HL-60/S4 treated with phorbol 12-myristate 13-acetate at 8.2 ng/mL for 4 days and 3 days (cell line): ENCODE measurements around the gene LHX5.

Experiments
- in situ Hi-C: fragments of 300-500 bp; cut with MboI; formaldehyde crosslinking; loops from 2 replicates; pipeline ENCODE4 v1.15.0; 2022; ENCODE audit warnings: low sequenced_read_pairs

Gene LHX5

GRCh38 chr12:113466454-113467141 is 5.1 kb downstream of the LHX5 start:
- in situ Hi-C loops, result loop anchor here (10.0 kb wide), 1 partner anchor 448 kb away; no protein-coding TSS in a partner anchor

GRCh38 chr12:113465808-113466453 is 5.7 kb downstream of the LHX5 start:
- in situ Hi-C loops, result loop anchor here (10.0 kb wide), 1 partner anchor 449 kb away; no protein-coding TSS in a partner anchor

GRCh38 chr12:113464852-113465719 is 6.6 kb downstream of the LHX5 start:
- in situ Hi-C loops, result loop anchor here (10.0 kb wide), 1 partner anchor 450 kb away; no protein-coding TSS in a partner anchor

GRCh38 chr12:113464452-113464775 is 7.3 kb downstream of the LHX5 start:
- in situ Hi-C loops, result loop anchor here (10.0 kb wide), 1 partner anchor 450 kb away; no protein-coding TSS in a partner anchor

- in situ Hi-C loops, result loop anchor here (10.0 kb wide), 1 partner anchor 451 kb away; no protein-coding TSS in a partner anchor
Observed at GRCh38 chr12:113463746-113464451, 7.8 kb downstream of the LHX5 start.

GRCh38 chr12:113462998-113463745 is 8.5 kb downstream of the LHX5 start:
- in situ Hi-C loops, result loop anchor here (10.0 kb wide), 1 partner anchor 452 kb away; no protein-coding TSS in a partner anchor

GRCh38 chr12:113462117-113462774 is 9.4 kb downstream of the LHX5 start:
- in situ Hi-C loops, result loop anchor here (10.0 kb wide), 1 partner anchor 453 kb away; no protein-coding TSS in a partner anchor

GRCh38 chr12:113461666-113462065 is 10.0 kb downstream of the LHX5 start:
- in situ Hi-C loops, result loop anchor here (10.0 kb wide), 1 partner anchor 453 kb away; no protein-coding TSS in a partner anchor

GRCh38 chr12:113459981-113460380 is 11.7 kb downstream of the LHX5 start:
- in situ Hi-C loops, result loop anchor here (10.0 kb wide), 1 partner anchor 455 kb away; no protein-coding TSS in a partner anchor

GRCh38 chr12:113457710-113458109 is 14.0 kb downstream of the LHX5 start:
- in situ Hi-C loops, result no loop called here

GRCh38 chr12:113457185-113457584 is 14.5 kb downstream of the LHX5 start:
- in situ Hi-C loops, result no loop called here

GRCh38 chr12:113456761-113457160 is 14.9 kb downstream of the LHX5 start:
- in situ Hi-C loops, result no loop called here

- in situ Hi-C loops, result no loop called here
Observed at GRCh38 chr12:113456199-113456598, 15.5 kb downstream of the LHX5 start.

GRCh38 chr12:113453330-113453729 is 18.3 kb downstream of the LHX5 start:
- in situ Hi-C loops, result no loop called here

GRCh38 chr12:113452458-113452857 is 19.2 kb downstream of the LHX5 start:
- in situ Hi-C loops, result no loop called here

GRCh38 chr12:113449839-113450238 is 21.8 kb downstream of the LHX5 start:
- in situ Hi-C loops, result no loop called here

- in situ Hi-C loops, result no loop called here
Observed at GRCh38 chr12:113449299-113449698, 22.4 kb downstream of the LHX5 start.

GRCh38 chr12:113448873-113449272 is 22.8 kb downstream of the LHX5 start:
- in situ Hi-C loops, result no loop called here

- in situ Hi-C loops, result no loop called here
Observed at GRCh38 chr12:113445544-113446171, 26.0 kb downstream of the LHX5 start.
